ENCODE results near the gene KDM2B. TPM values are rescaled to one million over a fixed set of nuclear protein-coding genes. Genes with fewer than 3 reads are reported as not detected.

Gene KDM2B
- total RNA-seq, 1 donor from 2014 or later: 21.3 TPM

GRCh38 chr12:121539908-121540307 lies 40.9 kb downstream of the KDM2B start:
- H3K27me3 Mint-ChIP-seq (ENCODE audit: low read depth): no peaks in the 10 kb centered on the region
- peaks cover 15% of the 10 kb centered on the region for H3K4me1 Mint-ChIP-seq (ENCODE audit: low read depth)
- no peaks in the 10 kb centered on the region for H3K9me3 Mint-ChIP-seq (ENCODE audit: low read depth)
- DNase-seq (ENCODE audit: low spot score): no peak
- no peak overlapping the region for H3K4me3 Mint-ChIP-seq (ENCODE audit: unreplicated experiment)
- H3K27ac Mint-ChIP-seq (ENCODE audit: unreplicated experiment): no peak overlapping the region
- H3K36me3 Mint-ChIP-seq (ENCODE audit: low read depth): peaks cover 3% of the 10 kb centered on the region
- no peak for TF ChIP-seq CTCF (IDR thresholded peaks at IDR 0.05)

DNA sequence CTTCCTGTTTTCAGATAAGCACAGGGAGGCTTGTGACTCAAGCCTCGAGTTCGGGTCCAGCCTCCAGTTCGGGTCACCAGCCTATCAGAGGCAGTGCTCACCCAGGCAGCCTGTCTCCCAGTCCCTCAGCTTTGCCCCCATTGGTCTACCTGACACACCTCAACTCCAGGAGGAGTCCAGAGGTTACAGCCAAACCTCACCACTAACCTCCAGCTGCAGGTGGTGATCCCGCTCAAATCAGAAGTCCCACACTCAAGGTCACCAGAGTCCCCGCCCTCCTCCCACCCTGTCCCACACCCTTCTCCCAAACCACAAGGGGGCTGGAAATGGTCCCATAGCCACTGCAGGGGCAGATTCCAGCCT lies 42.1 kb downstream of the KDM2B start:
- H3K9me3 Mint-ChIP-seq (ENCODE audit: low read depth): no peaks in the 10 kb centered on the region
- TF ChIP-seq CTCF (IDR thresholded peaks at IDR 0.05): no peak
- H3K27ac Mint-ChIP-seq (ENCODE audit: unreplicated experiment): no peak overlapping the region
- peak overlapping the region; percentile 56 for H3K4me3 Mint-ChIP-seq (ENCODE audit: unreplicated experiment)
- no peak for DNase-seq (ENCODE audit: low spot score)
- peaks cover 3% of the 10 kb centered on the region for H3K36me3 Mint-ChIP-seq (ENCODE audit: low read depth)
- no peaks in the 10 kb centered on the region for H3K27me3 Mint-ChIP-seq (ENCODE audit: low read depth)
- H3K4me1 Mint-ChIP-seq (ENCODE audit: low read depth): peaks cover 15% of the 10 kb centered on the region

- Mint-ChIP-seq H3K36me3 (ENCODE audit: low read depth) (peaks cover 3% of the 10 kb centered on the region), H3K9me3 (ENCODE audit: low read depth) (no peaks in the 10 kb centered on the region), H3K4me1 (ENCODE audit: low read depth) (peaks cover 19% of the 10 kb centered on the region), H3K27me3 (ENCODE audit: low read depth) (no peaks in the 10 kb centered on the region), H3K4me3 (ENCODE audit: unreplicated experiment) (peak overlapping the region; percentile 56), H3K27ac (ENCODE audit: unreplicated experiment) (no peak overlapping the region)
- TF ChIP-seq CTCF (IDR thresholded peaks at IDR 0.05): no peak
- no peak for DNase-seq (ENCODE audit: low spot score)
Measured at GRCh38 chr12:121537814-121538698, 42.8 kb downstream of the KDM2B start.

- no peaks in the 10 kb centered on the region for H3K27me3 Mint-ChIP-seq (ENCODE audit: low read depth)
- peaks cover 23% of the 10 kb centered on the region for H3K4me1 Mint-ChIP-seq (ENCODE audit: low read depth)
- H3K4me3 Mint-ChIP-seq (ENCODE audit: unreplicated experiment): peak overlapping the region; percentile 66
- peak overlapping the region; percentile 82 for H3K27ac Mint-ChIP-seq (ENCODE audit: unreplicated experiment)
- DNase-seq (ENCODE audit: low spot score): no peak
- no peak for TF ChIP-seq CTCF (IDR thresholded peaks at IDR 0.05)
- H3K9me3 Mint-ChIP-seq (ENCODE audit: low read depth): no peaks in the 10 kb centered on the region
- H3K36me3 Mint-ChIP-seq (ENCODE audit: low read depth): peaks cover 3% of the 10 kb centered on the region
Measured at GRCh38 chr12:121536899-121537813, 43.7 kb downstream of the KDM2B start.

Data from chondrocyte (in vitro differentiated cells).